GM23338 (cell line): ENCODE measurements around the gene GUCY2F. TPM values are rescaled to one million over a fixed set of nuclear protein-coding genes. Genes with fewer than 3 reads are reported as not detected.

Source experiments
- ATAC-seq: fragments of 200-7000 bp; cut with Tn5 transposase; 3 replicates; pipeline ENCODE4 v1.9.1; 2020
- DNase-seq: peaks from one replicate; pipeline ENCODE4 v3.0.0-alpha.2; 2015; ENCODE audit warnings: low spot score
- H2AFZ ChIP-seq: fragments of 200-600 bp; sonication (generic); 2 replicates; pipeline ENCODE4 v1.8.0; 2016; ENCODE audit warnings: antibody characterized with exemption, mild to moderate bottlenecking, moderate library complexity
- H3F3A ChIP-seq: fragments of 200-600 bp; sonication (generic); replicated peaks from 2 replicates; pipeline ENCODE4 v1.8.0; 2017; ENCODE audit warnings: antibody characterized with exemption, mixed run types, low read depth
- H3K27ac ChIP-seq: fragments of 200-600 bp; sonication (generic); 2 replicates; pipeline ENCODE4 v1.6.1; 2016; ENCODE audit warnings: low read depth
- H3K27me3 ChIP-seq: fragments of 200-600 bp; sonication (generic); 2 replicates; pipeline ENCODE4 v1.8.0; 2016; ENCODE audit warnings: mild to moderate bottlenecking, mixed run types, moderate library complexity; ENCODE audit not compliant: insufficient read depth
- H3K36me3 ChIP-seq: fragments of 200-600 bp; sonication (generic); 2 replicates; pipeline ENCODE4 v1.8.0; 2016; ENCODE audit warnings: mild to moderate bottlenecking; ENCODE audit not compliant: insufficient read depth
- H3K4me1 ChIP-seq: fragments of 200-600 bp; sonication (generic); 2 replicates; pipeline ENCODE4 v1.8.0; 2016; ENCODE audit warnings: mild to moderate bottlenecking, moderate library complexity; ENCODE audit not compliant: insufficient read depth
- H3K4me2 ChIP-seq: fragments of 200-600 bp; sonication (generic); 2 replicates; pipeline ENCODE4 v1.7.1; 2017; ENCODE audit warnings: mixed run types
- H3K4me3 ChIP-seq: fragments of 200-600 bp; sonication (generic); 2 replicates; pipeline ENCODE4 v1.6.1; 2016; ENCODE audit warnings: mixed run types
- H3K79me2 ChIP-seq: fragments of 200-600 bp; sonication (generic); replicated peaks from 2 replicates; pipeline ENCODE4 v1.8.0; 2017; ENCODE audit warnings: mild to moderate bottlenecking; ENCODE audit not compliant: insufficient read depth
- H3K9me2 ChIP-seq: fragments of 200-600 bp; sonication (generic); 2 replicates; pipeline ENCODE4 v1.8.0; 2017; ENCODE audit not compliant: insufficient read depth
- H4K20me1 ChIP-seq: fragments of 200-600 bp; sonication (generic); replicated peaks from 2 replicates; pipeline ENCODE4 v1.8.0; 2017; ENCODE audit warnings: mild to moderate bottlenecking; ENCODE audit not compliant: insufficient read depth
- H3K27ac Mint-ChIP-seq: 2 replicates; pipeline ENCODE4 v1.8.0; 2020; ENCODE audit warnings: inconsistent platforms, mild to moderate bottlenecking, moderate library complexity, mixed read lengths
- H3K27me3 Mint-ChIP-seq: 3 replicates; pipeline ENCODE4 v1.8.0; 2022; ENCODE audit warnings: low read depth, mild to moderate bottlenecking, moderate library complexity, mixed read lengths, inconsistent platforms; ENCODE audit not compliant: insufficient read depth, poor library complexity
- H3K36me3 Mint-ChIP-seq: 3 replicates; pipeline ENCODE4 v1.8.0; 2021; ENCODE audit warnings: low read depth, mild to moderate bottlenecking, inconsistent platforms, moderate library complexity, mixed read lengths
- H3K4me1 Mint-ChIP-seq: 3 replicates; pipeline ENCODE4 v1.8.0; 2020; ENCODE audit warnings: mild to moderate bottlenecking, inconsistent platforms, mixed read lengths
- H3K4me3 Mint-ChIP-seq: 3 replicates; pipeline ENCODE4 v1.8.0; 2021; ENCODE audit warnings: moderate library complexity, mild to moderate bottlenecking, inconsistent platforms, mixed read lengths
- H3K9me3 Mint-ChIP-seq: 3 replicates; pipeline ENCODE4 v1.8.0; 2020; ENCODE audit warnings: moderate library complexity, mild to moderate bottlenecking, inconsistent platforms, mixed read lengths
- CREB1 ChIP-seq: fragments of 250-450 bp; sonication (Bioruptor Pico); IDR thresholded peaks from 2 replicates; pipeline ENCODE4 v1.5.0; 2020; ENCODE audit warnings: low read depth, mild to moderate bottlenecking, moderate library complexity
- EZH2 ChIP-seq: fragments of 200-600 bp; sonication (generic); IDR thresholded peaks from one replicate; pipeline ENCODE4 v1.8.0; 2017; ENCODE audit warnings: antibody characterized with exemption, mild to moderate bottlenecking, low read depth; ENCODE audit not compliant: unreplicated experiment
- EZH2phosphoT487 ChIP-seq: fragments of 200-600 bp; sonication (generic); IDR thresholded peaks from one replicate; pipeline ENCODE4 v1.8.1; 2018; ENCODE audit warnings: antibody characterized with exemption; ENCODE audit not compliant: unreplicated experiment
- JUNB ChIP-seq: IDR thresholded peaks from one replicate; pipeline ENCODE4 v1.6.1; 2016; ENCODE audit warnings: antibody characterized with exemption; ENCODE audit not compliant: unreplicated experiment
- POLR2AphosphoS5 ChIP-seq: IDR thresholded peaks from 2 replicates; pipeline ENCODE4 v1.6.1; 2016; ENCODE audit warnings: antibody characterized with exemption, low read depth
- STAT1 ChIP-seq: IDR thresholded peaks from one replicate; pipeline ENCODE4 v1.6.1; 2016; ENCODE audit warnings: antibody characterized with exemption; ENCODE audit not compliant: unreplicated experiment
- ZNF114 ChIP-seq: fragments of 250-450 bp; sonication (Bioruptor Pico); IDR thresholded peaks from 2 replicates; pipeline ENCODE4 v1.5.0; 2020; ENCODE audit warnings: mild to moderate bottlenecking, moderate library complexity
- ZNF331 ChIP-seq: fragments of 250-450 bp; sonication (Bioruptor Pico); IDR thresholded peaks from 2 replicates; pipeline ENCODE4 v1.5.0; 2020; ENCODE audit warnings: low read depth, mild to moderate bottlenecking, moderate library complexity
- polyA plus RNA-seq: library from polyadenylated mRNA; unstranded; fragments of >200 nt; fragmentation: Nextera tagmentation; extraction: Ambion mirVana; gene quantifications from 2 replicates; pipeline ENCODE4 v1.2.1, GENCODE V29; 2016
- total RNA-seq: library from RNA; depleted of rRNA; stranded (reverse); fragments of >200 nt; shearing (Covaris generic); gene quantifications from 2 replicates; pipeline ENCODE4 v1.2.3, GENCODE V29; 2014
- TF ChIP-seq, protein P1 (sequence below): IDR thresholded peaks from one replicate; pipeline ENCODE4 v1.6.1; 2018; ENCODE audit warnings: antibody characterized with exemption; ENCODE audit not compliant: unreplicated experiment
- TF ChIP-seq, protein P2 (sequence below): IDR thresholded peaks from 2 replicates; pipeline ENCODE4 v1.6.1; 2016; ENCODE audit warnings: antibody characterized with exemption
- TF ChIP-seq, protein P3 (sequence below): fragments of 250-450 bp; sonication (Bioruptor Pico); IDR thresholded peaks from 2 replicates; pipeline ENCODE4 v1.5.0; 2020; ENCODE audit warnings: mild to moderate bottlenecking, moderate library complexity
- TF ChIP-seq, protein P4 (sequence below), 2 experiments: fragments of 200-600 bp in 1 of 2; sonication (generic) in 1 of 2; conservative IDR thresholded peaks; 2 replicates each; pipeline versions ENCODE4 v1.5.1 to v1.6.1; 2016 to 2017; ENCODE audit warnings: antibody characterized with exemption in 2 of 2, low read depth in 2 of 2, mild to moderate bottlenecking in 2 of 2, moderate library complexity in 1 of 2

GUCY2F gene
- total and polyA plus RNA-seq, 2 experiments from 2014 or later, result 0.06 to 0.10 TPM

DNA sequence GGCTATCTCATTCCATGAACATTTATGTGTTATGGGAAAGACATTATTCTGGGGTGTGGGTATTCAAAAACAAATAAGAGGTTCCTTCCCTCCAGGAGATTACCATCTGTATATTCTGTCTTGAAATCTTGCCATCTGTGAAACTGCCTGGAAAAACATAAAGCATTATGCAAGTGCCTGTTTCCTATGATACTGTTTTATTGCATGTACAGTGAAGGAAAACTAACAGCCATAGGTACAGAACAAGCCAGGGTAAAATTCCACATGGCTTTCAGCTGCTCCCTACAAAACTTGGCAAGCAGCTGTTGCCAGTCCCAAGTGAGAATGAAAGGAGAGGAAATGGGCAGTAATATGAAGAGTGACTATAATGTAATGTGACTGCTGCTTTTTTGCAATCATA lies 136.0 kb downstream of the GUCY2F start:
- ATAC-seq (no peak), DNase-seq (no peak)
- H3K4me3 ChIP-seq, result no peak overlapping the region
- TF ChIP-seq JUNB, result no peak
- no peak for TF ChIP-seq EZH2
- TF ChIP-seq CREB1 (CRISPR knock-in tag), result no peak
- no peak for TF ChIP-seq STAT1
- TF ChIP-seq, protein P1, sequence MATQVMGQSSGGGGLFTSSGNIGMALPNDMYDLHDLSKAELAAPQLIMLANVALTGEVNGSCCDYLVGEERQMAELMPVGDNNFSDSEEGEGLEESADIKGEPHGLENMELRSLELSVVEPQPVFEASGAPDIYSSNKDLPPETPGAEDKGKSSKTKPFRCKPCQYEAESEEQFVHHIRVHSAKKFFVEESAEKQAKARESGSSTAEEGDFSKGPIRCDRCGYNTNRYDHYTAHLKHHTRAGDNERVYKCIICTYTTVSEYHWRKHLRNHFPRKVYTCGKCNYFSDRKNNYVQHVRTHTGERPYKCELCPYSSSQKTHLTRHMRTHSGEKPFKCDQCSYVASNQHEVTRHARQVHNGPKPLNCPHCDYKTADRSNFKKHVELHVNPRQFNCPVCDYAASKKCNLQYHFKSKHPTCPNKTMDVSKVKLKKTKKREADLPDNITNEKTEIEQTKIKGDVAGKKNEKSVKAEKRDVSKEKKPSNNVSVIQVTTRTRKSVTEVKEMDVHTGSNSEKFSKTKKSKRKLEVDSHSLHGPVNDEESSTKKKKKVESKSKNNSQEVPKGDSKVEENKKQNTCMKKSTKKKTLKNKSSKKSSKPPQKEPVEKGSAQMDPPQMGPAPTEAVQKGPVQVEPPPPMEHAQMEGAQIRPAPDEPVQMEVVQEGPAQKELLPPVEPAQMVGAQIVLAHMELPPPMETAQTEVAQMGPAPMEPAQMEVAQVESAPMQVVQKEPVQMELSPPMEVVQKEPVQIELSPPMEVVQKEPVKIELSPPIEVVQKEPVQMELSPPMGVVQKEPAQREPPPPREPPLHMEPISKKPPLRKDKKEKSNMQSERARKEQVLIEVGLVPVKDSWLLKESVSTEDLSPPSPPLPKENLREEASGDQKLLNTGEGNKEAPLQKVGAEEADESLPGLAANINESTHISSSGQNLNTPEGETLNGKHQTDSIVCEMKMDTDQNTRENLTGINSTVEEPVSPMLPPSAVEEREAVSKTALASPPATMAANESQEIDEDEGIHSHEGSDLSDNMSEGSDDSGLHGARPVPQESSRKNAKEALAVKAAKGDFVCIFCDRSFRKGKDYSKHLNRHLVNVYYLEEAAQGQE, result no peak
- TF ChIP-seq, protein P2, sequence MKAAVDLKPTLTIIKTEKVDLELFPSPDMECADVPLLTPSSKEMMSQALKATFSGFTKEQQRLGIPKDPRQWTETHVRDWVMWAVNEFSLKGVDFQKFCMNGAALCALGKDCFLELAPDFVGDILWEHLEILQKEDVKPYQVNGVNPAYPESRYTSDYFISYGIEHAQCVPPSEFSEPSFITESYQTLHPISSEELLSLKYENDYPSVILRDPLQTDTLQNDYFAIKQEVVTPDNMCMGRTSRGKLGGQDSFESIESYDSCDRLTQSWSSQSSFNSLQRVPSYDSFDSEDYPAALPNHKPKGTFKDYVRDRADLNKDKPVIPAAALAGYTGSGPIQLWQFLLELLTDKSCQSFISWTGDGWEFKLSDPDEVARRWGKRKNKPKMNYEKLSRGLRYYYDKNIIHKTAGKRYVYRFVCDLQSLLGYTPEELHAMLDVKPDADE, result no peak
- TF ChIP-seq POLR2AphosphoS5, result no peak
- TF ChIP-seq EZH2phosphoT487, result no peak
- no peak for TF ChIP-seq ZNF114 (CRISPR knock-in tag)
- TF ChIP-seq, protein P3, sequence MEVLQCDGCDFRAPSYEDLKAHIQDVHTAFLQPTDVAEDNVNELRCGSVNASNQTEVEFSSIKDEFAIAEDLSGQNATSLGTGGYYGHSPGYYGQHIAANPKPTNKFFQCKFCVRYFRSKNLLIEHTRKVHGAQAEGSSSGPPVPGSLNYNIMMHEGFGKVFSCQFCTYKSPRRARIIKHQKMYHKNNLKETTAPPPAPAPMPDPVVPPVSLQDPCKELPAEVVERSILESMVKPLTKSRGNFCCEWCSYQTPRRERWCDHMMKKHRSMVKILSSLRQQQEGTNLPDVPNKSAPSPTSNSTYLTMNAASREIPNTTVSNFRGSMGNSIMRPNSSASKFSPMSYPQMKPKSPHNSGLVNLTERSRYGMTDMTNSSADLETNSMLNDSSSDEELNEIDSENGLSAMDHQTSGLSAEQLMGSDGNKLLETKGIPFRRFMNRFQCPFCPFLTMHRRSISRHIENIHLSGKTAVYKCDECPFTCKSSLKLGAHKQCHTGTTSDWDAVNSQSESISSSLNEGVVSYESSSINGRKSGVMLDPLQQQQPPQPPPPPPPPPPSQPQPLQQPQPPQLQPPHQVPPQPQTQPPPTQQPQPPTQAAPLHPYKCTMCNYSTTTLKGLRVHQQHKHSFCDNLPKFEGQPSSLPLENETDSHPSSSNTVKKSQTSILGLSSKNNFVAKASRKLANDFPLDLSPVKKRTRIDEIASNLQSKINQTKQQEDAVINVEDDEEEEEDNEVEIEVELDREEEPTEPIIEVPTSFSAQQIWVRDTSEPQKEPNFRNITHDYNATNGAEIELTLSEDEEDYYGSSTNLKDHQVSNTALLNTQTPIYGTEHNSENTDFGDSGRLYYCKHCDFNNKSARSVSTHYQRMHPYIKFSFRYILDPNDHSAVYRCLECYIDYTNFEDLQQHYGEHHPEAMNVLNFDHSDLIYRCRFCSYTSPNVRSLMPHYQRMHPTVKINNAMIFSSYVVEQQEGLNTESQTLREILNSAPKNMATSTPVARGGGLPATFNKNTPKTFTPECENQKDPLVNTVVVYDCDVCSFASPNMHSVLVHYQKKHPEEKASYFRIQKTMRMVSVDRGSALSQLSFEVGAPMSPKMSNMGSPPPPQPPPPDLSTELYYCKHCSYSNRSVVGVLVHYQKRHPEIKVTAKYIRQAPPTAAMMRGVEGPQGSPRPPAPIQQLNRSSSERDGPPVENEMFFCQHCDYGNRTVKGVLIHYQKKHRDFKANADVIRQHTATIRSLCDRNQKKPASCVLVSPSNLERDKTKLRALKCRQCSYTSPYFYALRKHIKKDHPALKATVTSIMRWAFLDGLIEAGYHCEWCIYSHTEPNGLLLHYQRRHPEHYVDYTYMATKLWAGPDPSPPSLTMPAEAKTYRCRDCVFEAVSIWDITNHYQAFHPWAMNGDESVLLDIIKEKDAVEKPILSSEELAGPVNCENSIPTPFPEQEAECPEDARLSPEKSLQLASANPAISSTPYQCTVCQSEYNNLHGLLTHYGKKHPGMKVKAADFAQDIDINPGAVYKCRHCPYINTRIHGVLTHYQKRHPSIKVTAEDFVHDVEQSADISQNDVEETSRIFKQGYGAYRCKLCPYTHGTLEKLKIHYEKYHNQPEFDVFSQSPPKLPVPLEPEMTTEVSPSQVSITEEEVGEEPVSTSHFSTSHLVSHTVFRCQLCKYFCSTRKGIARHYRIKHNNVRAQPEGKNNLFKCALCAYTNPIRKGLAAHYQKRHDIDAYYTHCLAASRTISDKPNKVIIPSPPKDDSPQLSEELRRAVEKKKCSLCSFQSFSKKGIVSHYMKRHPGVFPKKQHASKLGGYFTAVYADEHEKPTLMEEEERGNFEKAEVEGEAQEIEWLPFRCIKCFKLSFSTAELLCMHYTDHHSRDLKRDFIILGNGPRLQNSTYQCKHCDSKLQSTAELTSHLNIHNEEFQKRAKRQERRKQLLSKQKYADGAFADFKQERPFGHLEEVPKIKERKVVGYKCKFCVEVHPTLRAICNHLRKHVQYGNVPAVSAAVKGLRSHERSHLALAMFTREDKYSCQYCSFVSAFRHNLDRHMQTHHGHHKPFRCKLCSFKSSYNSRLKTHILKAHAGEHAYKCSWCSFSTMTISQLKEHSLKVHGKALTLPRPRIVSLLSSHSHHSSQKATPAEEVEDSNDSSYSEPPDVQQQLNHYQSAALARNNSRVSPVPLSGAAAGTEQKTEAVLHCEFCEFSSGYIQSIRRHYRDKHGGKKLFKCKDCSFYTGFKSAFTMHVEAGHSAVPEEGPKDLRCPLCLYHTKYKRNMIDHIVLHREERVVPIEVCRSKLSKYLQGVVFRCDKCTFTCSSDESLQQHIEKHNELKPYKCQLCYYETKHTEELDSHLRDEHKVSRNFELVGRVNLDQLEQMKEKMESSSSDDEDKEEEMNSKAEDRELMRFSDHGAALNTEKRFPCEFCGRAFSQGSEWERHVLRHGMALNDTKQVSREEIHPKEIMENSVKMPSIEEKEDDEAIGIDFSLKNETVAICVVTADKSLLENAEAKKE (CRISPR knock-in tag), result no peak
- TF ChIP-seq, protein P4, sequence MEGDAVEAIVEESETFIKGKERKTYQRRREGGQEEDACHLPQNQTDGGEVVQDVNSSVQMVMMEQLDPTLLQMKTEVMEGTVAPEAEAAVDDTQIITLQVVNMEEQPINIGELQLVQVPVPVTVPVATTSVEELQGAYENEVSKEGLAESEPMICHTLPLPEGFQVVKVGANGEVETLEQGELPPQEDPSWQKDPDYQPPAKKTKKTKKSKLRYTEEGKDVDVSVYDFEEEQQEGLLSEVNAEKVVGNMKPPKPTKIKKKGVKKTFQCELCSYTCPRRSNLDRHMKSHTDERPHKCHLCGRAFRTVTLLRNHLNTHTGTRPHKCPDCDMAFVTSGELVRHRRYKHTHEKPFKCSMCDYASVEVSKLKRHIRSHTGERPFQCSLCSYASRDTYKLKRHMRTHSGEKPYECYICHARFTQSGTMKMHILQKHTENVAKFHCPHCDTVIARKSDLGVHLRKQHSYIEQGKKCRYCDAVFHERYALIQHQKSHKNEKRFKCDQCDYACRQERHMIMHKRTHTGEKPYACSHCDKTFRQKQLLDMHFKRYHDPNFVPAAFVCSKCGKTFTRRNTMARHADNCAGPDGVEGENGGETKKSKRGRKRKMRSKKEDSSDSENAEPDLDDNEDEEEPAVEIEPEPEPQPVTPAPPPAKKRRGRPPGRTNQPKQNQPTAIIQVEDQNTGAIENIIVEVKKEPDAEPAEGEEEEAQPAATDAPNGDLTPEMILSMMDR (conservative IDR thresholded peaks at IDR 0.05; ENCODE audit: low read depth in 2 of 2), result no peak
- TF ChIP-seq ZNF331 (CRISPR knock-in tag), result no peak
- no peak overlapping the region for H2AFZ ChIP-seq
- no peaks in the 10 kb centered on the region for H3K4me1 ChIP-seq
- Mint-ChIP-seq H3K4me1 (no peaks in the 10 kb centered on the region), H3K27me3 (no peaks in the 10 kb centered on the region), H3K4me3 (no peak overlapping the region), H3K27ac (no peak overlapping the region), H3K9me3 (no peaks in the 10 kb centered on the region), H3K36me3 (no peaks in the 10 kb centered on the region)
- H3K27me3 ChIP-seq, result no peaks in the 10 kb centered on the region
- H3K9me2 ChIP-seq, result no peaks in the 10 kb centered on the region
- no peaks in the 10 kb centered on the region for H3K36me3 ChIP-seq
- H3K27ac ChIP-seq, result no peak overlapping the region
- no peaks in the 10 kb centered on the region for H4K20me1 ChIP-seq
- no peaks in the 10 kb centered on the region for H3F3A ChIP-seq
- no peak overlapping the region for H3K4me2 ChIP-seq
- H3K79me2 ChIP-seq, result no peaks in the 10 kb centered on the region
